Measurements from ENCODE around the gene TMEM209.

GRCh38 chr7:130145424-130146100 is 59.6 kb downstream of the TMEM209 start:
- TF ChIP-seq CTCF (IDR thresholded peaks at IDR 0.05) (no peak), POLR2A (IDR thresholded peaks at IDR 0.05) (no peak)

Measured in adrenal gland (tissue), 5 donors.